HEK293 (cell line): ENCODE data around the gene BICRAL.

Source experiments
- CTCF ChIA-PET: fragments of 350-600 bp; formaldehyde crosslinking; extraction: SDS; loops from one replicate; lab custom pipeline; 2021; ENCODE audit warnings: antibody characterized with exemption; lab: Yijun Ruan, JAX
- POLR2A ChIA-PET: fragments of 300-600 bp; formaldehyde crosslinking; extraction: SDS; loops from one replicate; lab custom pipeline; 2020; ENCODE audit warnings: antibody characterized with exemption, inconsistent platforms; lab: Yijun Ruan, JAX
- H3K27ac ChIP-seq: fragments of 200-500 bp; sonication (Bioruptor generic); 2 replicates; pipeline ENCODE4 v1.5.1; 2014; ENCODE audit warnings: low read depth, low read length, control low read depth, inconsistent platforms; ENCODE audit errors: extremely low read depth
- H3K36me3 ChIP-seq, 2 experiments: fragments of 200-500 bp in 1 of 2; sonication (Bioruptor generic) in 1 of 2; 1 replicate in 1 of 2; 2 replicates in 1 of 2; pipeline ENCODE4 v1.5.1; 2014 to 2017; ENCODE audit warnings: inconsistent platforms in 2 of 2, low read length in 2 of 2; ENCODE audit not compliant: control insufficient read depth in 2 of 2, insufficient read depth in 1 of 2
- H3K4me1 ChIP-seq: fragments of 200-500 bp; sonication (Bioruptor generic); 2 replicates; pipeline ENCODE4 v1.5.1; 2014; ENCODE audit warnings: mild to moderate bottlenecking, low read length, inconsistent platforms; ENCODE audit not compliant: control insufficient read depth, insufficient read depth
- H3K4me3 ChIP-seq: 2 replicates; pipeline ENCODE4 v1.5.1; 2011; ENCODE audit warnings: low read depth, mild to moderate bottlenecking, control low read depth, low read length, moderate library complexity
- H3K9me3 ChIP-seq: fragments of 200-500 bp; sonication (Bioruptor generic); 2 replicates; pipeline ENCODE4 v1.5.1; 2014; ENCODE audit warnings: low read depth, low read length, inconsistent platforms; ENCODE audit not compliant: control insufficient read depth, insufficient read depth
- GLIS1 ChIP-seq: fragments of 450-650 bp; formaldehyde crosslinking; IDR thresholded peaks from 2 replicates; pipeline ENCODE4 v1.5.1; 2016; ENCODE audit warnings: missing biosample characterization, missing genetic modification characterization
- MZF1 ChIP-seq: fragments of 450-650 bp; formaldehyde crosslinking; IDR thresholded peaks from 2 replicates; pipeline ENCODE4 v1.5.1; 2017; ENCODE audit warnings: missing biosample characterization, missing genetic modification characterization, borderline replicate concordance
- REST ChIP-seq: fragments of 450-650 bp; formaldehyde crosslinking; IDR thresholded peaks from 2 replicates; pipeline ENCODE4 v1.5.1; 2016; ENCODE audit warnings: missing biosample characterization, missing genetic modification characterization
- ZBTB17 ChIP-seq: fragments of 450-650 bp; formaldehyde crosslinking; IDR thresholded peaks from 2 replicates; pipeline ENCODE4 v1.5.1; 2016; ENCODE audit warnings: missing biosample characterization, missing genetic modification characterization
- ZBTB48 ChIP-seq: fragments of 450-650 bp; formaldehyde crosslinking; IDR thresholded peaks from 2 replicates; pipeline ENCODE4 v1.5.1; 2016; ENCODE audit warnings: missing biosample characterization, missing genetic modification characterization
- ZFP37 ChIP-seq: fragments of 450-650 bp; formaldehyde crosslinking; IDR thresholded peaks from 2 replicates; pipeline ENCODE4 v1.5.1; 2016; ENCODE audit warnings: missing biosample characterization, missing genetic modification characterization
- ZNF121 ChIP-seq: fragments of 450-650 bp; formaldehyde crosslinking; IDR thresholded peaks from 2 replicates; pipeline ENCODE4 v1.5.1; 2016; ENCODE audit warnings: missing biosample characterization, missing genetic modification characterization
- ZNF132 ChIP-seq: fragments of 450-650 bp; formaldehyde crosslinking; IDR thresholded peaks from 2 replicates; pipeline ENCODE4 v1.5.1; 2017; ENCODE audit warnings: missing biosample characterization, missing genetic modification characterization, borderline replicate concordance
- ZNF138 ChIP-seq: fragments of 450-650 bp; formaldehyde crosslinking; IDR thresholded peaks from 2 replicates; pipeline ENCODE4 v1.5.1; 2016; ENCODE audit warnings: missing biosample characterization, missing genetic modification characterization, borderline replicate concordance
- ZNF140 ChIP-seq: fragments of 450-650 bp; formaldehyde crosslinking; IDR thresholded peaks from 2 replicates; pipeline ENCODE4 v1.5.1; 2016; ENCODE audit warnings: missing biosample characterization, missing genetic modification characterization
- ZNF169 ChIP-seq: fragments of 450-650 bp; formaldehyde crosslinking; IDR thresholded peaks from 2 replicates; pipeline ENCODE4 v1.5.1; 2016; ENCODE audit warnings: missing biosample characterization, missing genetic modification characterization
- ZNF184 ChIP-seq: fragments of 450-650 bp; IDR thresholded peaks from 2 replicates; pipeline ENCODE4 v1.5.1; 2018; ENCODE audit warnings: missing biosample characterization, mild to moderate bottlenecking, missing genetic modification characterization
- ZNF23 ChIP-seq: fragments of 450-650 bp; formaldehyde crosslinking; IDR thresholded peaks from 2 replicates; pipeline ENCODE4 v1.5.1; 2016; ENCODE audit warnings: missing biosample characterization, missing genetic modification characterization, borderline replicate concordance
- ZNF266 ChIP-seq: fragments of 450-650 bp; formaldehyde crosslinking; IDR thresholded peaks from 2 replicates; pipeline ENCODE4 v1.5.1; 2016; ENCODE audit warnings: missing biosample characterization, missing genetic modification characterization, low read depth
- ZNF274 ChIP-seq, 2 experiments: fragments of 200-500 bp in 1 of 2; fragments of 450-650 bp in 1 of 2; sonication (Bioruptor generic) in 1 of 2; formaldehyde crosslinking in 1 of 2; IDR thresholded peaks; 2 replicates each; pipeline versions ENCODE4 v1.5.1 to v1.6.1; 2014 to 2016; ENCODE audit warnings: borderline replicate concordance in 1 of 2, inconsistent platforms in 1 of 2, low read length in 1 of 2, missing biosample characterization in 1 of 2, missing genetic modification characterization in 1 of 2
- ZNF341 ChIP-seq: fragments of 450-650 bp; formaldehyde crosslinking; IDR thresholded peaks from 2 replicates; pipeline ENCODE4; 2016; ENCODE audit warnings: low read depth, missing biosample characterization, missing genetic modification characterization
- ZSCAN30 ChIP-seq: fragments of 450-650 bp; IDR thresholded peaks from 2 replicates; pipeline ENCODE4 v1.5.1; 2018; ENCODE audit warnings: missing biosample characterization, mild to moderate bottlenecking, missing genetic modification characterization, moderate library complexity
- TF ChIP-seq, protein P1 (sequence below): fragments of 450-650 bp; formaldehyde crosslinking; conservative IDR thresholded peaks from 2 replicates; pipeline ENCODE4 v1.5.1; 2016; ENCODE audit warnings: low read depth, missing biosample characterization, missing genetic modification characterization
- TF ChIP-seq, protein P2 (sequence below): fragments of 450-650 bp; formaldehyde crosslinking; IDR thresholded peaks from 2 replicates; pipeline ENCODE4 v1.5.1; 2016; ENCODE audit warnings: missing biosample characterization, missing genetic modification characterization
- TF ChIP-seq, protein P3 (sequence below): fragments of 450-650 bp; formaldehyde crosslinking; IDR thresholded peaks from 2 replicates; pipeline ENCODE4 v1.5.1; 2016; ENCODE audit warnings: missing biosample characterization, missing genetic modification characterization

BICRAL gene

GRCh38 chr6:42848700-42849099, 66.8 kb downstream of the BICRAL start:
- TF ChIP-seq GLIS1 (tag by site-specific recombination) (no peak), ZNF341 (tag by site-specific recombination) (no peak), ZNF23 (tag by site-specific recombination) (no peak), ZNF274 (IDR thresholded peaks at IDR 0.05; ENCODE audit: low read length) (no peak), ZNF274 (tag by site-specific recombination; IDR thresholded peaks at IDR 0.05; ENCODE audit: borderline replicate concordance) (no peak), ZNF169 (tag by site-specific recombination) (no peak), ZNF184 (tag by site-specific recombination) (no peak), ZNF121 (tag by site-specific recombination) (no peak), ZSCAN30 (tag by site-specific recombination) (no peak), MZF1 (tag by site-specific recombination) (no peak)
- TF ChIP-seq, protein P1, sequence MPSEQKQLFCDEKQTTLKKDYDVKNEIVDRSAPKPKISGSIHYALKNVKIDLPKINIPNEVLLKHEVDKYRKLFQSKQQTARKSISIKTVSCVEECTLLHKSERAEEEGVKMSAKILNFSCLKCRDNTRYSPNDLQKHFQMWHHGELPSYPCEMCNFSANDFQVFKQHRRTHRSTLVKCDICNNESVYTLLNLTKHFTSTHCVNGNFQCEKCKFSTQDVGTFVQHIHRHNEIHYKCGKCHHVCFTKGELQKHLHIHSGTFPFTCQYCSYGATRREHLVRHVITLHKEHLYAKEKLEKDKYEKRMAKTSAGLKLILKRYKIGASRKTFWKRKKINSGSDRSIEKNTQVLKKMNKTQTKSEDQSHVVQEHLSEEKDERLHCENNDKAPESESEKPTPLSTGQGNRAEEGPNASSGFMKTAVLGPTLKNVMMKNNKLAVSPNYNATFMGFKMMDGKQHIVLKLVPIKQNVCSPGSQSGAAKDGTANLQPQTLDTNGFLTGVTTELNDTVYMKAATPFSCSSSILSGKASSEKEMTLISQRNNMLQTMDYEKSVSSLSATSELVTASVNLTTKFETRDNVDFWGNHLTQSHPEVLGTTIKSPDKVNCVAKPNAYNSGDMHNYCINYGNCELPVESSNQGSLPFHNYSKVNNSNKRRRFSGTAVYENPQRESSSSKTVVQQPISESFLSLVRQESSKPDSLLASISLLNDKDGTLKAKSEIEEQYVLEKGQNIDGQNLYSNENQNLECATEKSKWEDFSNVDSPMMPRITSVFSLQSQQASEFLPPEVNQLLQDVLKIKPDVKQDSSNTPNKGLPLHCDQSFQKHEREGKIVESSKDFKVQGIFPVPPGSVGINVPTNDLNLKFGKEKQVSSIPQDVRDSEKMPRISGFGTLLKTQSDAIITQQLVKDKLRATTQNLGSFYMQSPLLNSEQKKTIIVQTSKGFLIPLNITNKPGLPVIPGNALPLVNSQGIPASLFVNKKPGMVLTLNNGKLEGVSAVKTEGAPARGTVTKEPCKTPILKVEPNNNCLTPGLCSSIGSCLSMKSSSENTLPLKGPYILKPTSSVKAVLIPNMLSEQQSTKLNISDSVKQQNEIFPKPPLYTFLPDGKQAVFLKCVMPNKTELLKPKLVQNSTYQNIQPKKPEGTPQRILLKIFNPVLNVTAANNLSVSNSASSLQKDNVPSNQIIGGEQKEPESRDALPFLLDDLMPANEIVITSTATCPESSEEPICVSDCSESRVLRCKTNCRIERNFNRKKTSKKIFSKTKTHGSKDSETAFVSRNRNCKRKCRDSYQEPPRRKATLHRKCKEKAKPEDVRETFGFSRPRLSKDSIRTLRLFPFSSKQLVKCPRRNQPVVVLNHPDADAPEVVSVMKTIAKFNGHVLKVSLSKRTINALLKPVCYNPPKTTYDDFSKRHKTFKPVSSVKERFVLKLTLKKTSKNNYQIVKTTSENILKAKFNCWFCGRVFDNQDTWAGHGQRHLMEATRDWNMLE (tag by site-specific recombination), result no peak
- TF ChIP-seq, protein P2, sequence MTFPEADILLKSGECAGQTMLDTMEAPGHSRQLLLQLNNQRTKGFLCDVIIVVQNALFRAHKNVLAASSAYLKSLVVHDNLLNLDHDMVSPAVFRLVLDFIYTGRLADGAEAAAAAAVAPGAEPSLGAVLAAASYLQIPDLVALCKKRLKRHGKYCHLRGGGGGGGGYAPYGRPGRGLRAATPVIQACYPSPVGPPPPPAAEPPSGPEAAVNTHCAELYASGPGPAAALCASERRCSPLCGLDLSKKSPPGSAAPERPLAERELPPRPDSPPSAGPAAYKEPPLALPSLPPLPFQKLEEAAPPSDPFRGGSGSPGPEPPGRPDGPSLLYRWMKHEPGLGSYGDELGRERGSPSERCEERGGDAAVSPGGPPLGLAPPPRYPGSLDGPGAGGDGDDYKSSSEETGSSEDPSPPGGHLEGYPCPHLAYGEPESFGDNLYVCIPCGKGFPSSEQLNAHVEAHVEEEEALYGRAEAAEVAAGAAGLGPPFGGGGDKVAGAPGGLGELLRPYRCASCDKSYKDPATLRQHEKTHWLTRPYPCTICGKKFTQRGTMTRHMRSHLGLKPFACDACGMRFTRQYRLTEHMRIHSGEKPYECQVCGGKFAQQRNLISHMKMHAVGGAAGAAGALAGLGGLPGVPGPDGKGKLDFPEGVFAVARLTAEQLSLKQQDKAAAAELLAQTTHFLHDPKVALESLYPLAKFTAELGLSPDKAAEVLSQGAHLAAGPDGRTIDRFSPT (tag by site-specific recombination), result no peak
- TF ChIP-seq, protein P3, sequence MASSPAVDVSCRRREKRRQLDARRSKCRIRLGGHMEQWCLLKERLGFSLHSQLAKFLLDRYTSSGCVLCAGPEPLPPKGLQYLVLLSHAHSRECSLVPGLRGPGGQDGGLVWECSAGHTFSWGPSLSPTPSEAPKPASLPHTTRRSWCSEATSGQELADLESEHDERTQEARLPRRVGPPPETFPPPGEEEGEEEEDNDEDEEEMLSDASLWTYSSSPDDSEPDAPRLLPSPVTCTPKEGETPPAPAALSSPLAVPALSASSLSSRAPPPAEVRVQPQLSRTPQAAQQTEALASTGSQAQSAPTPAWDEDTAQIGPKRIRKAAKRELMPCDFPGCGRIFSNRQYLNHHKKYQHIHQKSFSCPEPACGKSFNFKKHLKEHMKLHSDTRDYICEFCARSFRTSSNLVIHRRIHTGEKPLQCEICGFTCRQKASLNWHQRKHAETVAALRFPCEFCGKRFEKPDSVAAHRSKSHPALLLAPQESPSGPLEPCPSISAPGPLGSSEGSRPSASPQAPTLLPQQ (tag by site-specific recombination), result no peak
- Histone ChIP-seq H3K27ac (no peak overlapping the region), H3K4me3 (no peak overlapping the region), H3K36me3 (no peaks in the 10 kb centered on the region; a peak in 1 of 3 replicates), H3K4me1 (no peaks in the 10 kb centered on the region), H3K9me3 (no peaks in the 10 kb centered on the region)
- POLR2A ChIA-PET, result no interaction called here
- CTCF ChIA-PET, result interaction anchor here (0.6 to 0.7 kb wide), 2 partner anchors 29 to 114 kb away, joined by 3 to 6 read pairs; no protein-coding TSS in a partner anchor

- TF ChIP-seq ZNF140 (tag by site-specific recombination), result no peak
- no peak for TF ChIP-seq ZNF138
- TF ChIP-seq ZFP37 (tag by site-specific recombination), result no peak
- TF ChIP-seq ZBTB48 (tag by site-specific recombination), result no peak
- no peak for TF ChIP-seq ZNF132 (tag by site-specific recombination)
- TF ChIP-seq MZF1 (tag by site-specific recombination), result no peak
- TF ChIP-seq ZNF266 (tag by site-specific recombination), result no peak
- TF ChIP-seq ZBTB17 (tag by site-specific recombination), result no peak
- TF ChIP-seq REST (tag by site-specific recombination), result no peak
- ChIA-PET POLR2A (no interaction called here), CTCF (interaction anchor here (0.6 to 0.7 kb wide), 2 partner anchors 20 to 112 kb away, joined by 3 to 4 read pairs; no protein-coding TSS in a partner anchor)
Measured at GRCh38 chr6:42851599-42851998, 69.7 kb downstream of the BICRAL start.

More at GRCh38 chr6:42851599-42851998, 69.7 kb downstream of the BICRAL start:
- no peaks in the 10 kb centered on the region for H3K9me3 ChIP-seq
- no peak overlapping the region for H3K27ac ChIP-seq
- H3K4me1 ChIP-seq, result no peaks in the 10 kb centered on the region
- H3K4me3 ChIP-seq, result no peak overlapping the region
- no peaks in the 10 kb centered on the region; a peak in 1 of 3 replicates for H3K36me3 ChIP-seq
